HEK293 (cell line): ENCODE results near the gene SETD3.

Experiments
- GLIS1 ChIP-seq: fragments of 450-650 bp; formaldehyde crosslinking; IDR thresholded peaks from 2 replicates; pipeline ENCODE4 v1.5.1; 2016; ENCODE audit warnings: missing biosample characterization, missing genetic modification characterization
- GLIS2 ChIP-seq: fragments of 450-650 bp; formaldehyde crosslinking; IDR thresholded peaks from 2 replicates; pipeline ENCODE4 v1.5.1; 2016; ENCODE audit warnings: missing biosample characterization, missing genetic modification characterization
- HIC1 ChIP-seq: fragments of 450-650 bp; formaldehyde crosslinking; IDR thresholded peaks from 2 replicates; pipeline ENCODE4 v1.5.1; 2016; ENCODE audit warnings: missing biosample characterization, missing genetic modification characterization
- OVOL3 ChIP-seq: fragments of 450-650 bp; formaldehyde crosslinking; IDR thresholded peaks from 2 replicates; pipeline ENCODE4 v1.5.1; 2016; ENCODE audit warnings: missing biosample characterization, missing genetic modification characterization
- PATZ1 ChIP-seq: fragments of 450-650 bp; formaldehyde crosslinking; IDR thresholded peaks from 2 replicates; pipeline ENCODE4 v1.5.1; 2016; ENCODE audit warnings: missing biosample characterization, missing genetic modification characterization
- PRDM1 ChIP-seq: fragments of 450-650 bp; formaldehyde crosslinking; IDR thresholded peaks from 2 replicates; pipeline ENCODE4; 2016; ENCODE audit warnings: missing biosample characterization, missing genetic modification characterization
- SP3 ChIP-seq: fragments of 450-650 bp; formaldehyde crosslinking; IDR thresholded peaks from 2 replicates; pipeline ENCODE4 v1.5.1; 2016; ENCODE audit warnings: missing biosample characterization, missing genetic modification characterization
- TRIM28 ChIP-seq: IDR thresholded peaks from 2 replicates; pipeline ENCODE4 v1.6.1; 2011; ENCODE audit warnings: low read length, control low read depth, borderline replicate concordance
- WT1 ChIP-seq: fragments of 450-650 bp; formaldehyde crosslinking; IDR thresholded peaks from 2 replicates; pipeline ENCODE4 v1.5.1; 2016; ENCODE audit warnings: missing biosample characterization, missing genetic modification characterization
- YY1 ChIP-seq: fragments of 450-650 bp; formaldehyde crosslinking; IDR thresholded peaks from 2 replicates; pipeline ENCODE4 v1.5.1; 2018; ENCODE audit warnings: missing biosample characterization, missing genetic modification characterization
- YY2 ChIP-seq: fragments of 450-650 bp; formaldehyde crosslinking; IDR thresholded peaks from 2 replicates; pipeline ENCODE4 v1.5.1; 2016; ENCODE audit warnings: missing biosample characterization, missing genetic modification characterization
- ZBTB10 ChIP-seq: fragments of 450-650 bp; formaldehyde crosslinking; IDR thresholded peaks from 2 replicates; pipeline ENCODE4 v1.5.1; 2016; ENCODE audit warnings: missing biosample characterization, missing genetic modification characterization
- ZFP41 ChIP-seq: fragments of 450-650 bp; formaldehyde crosslinking; IDR thresholded peaks from 2 replicates; pipeline ENCODE4 v1.5.1; 2016; ENCODE audit warnings: missing biosample characterization, missing genetic modification characterization, borderline replicate concordance
- ZNF148 ChIP-seq: fragments of 450-650 bp; formaldehyde crosslinking; IDR thresholded peaks from 2 replicates; pipeline ENCODE4 v1.5.0; 2017; ENCODE audit warnings: missing biosample characterization, missing genetic modification characterization, borderline replicate concordance
- ZNF2 ChIP-seq: fragments of 450-650 bp; formaldehyde crosslinking; IDR thresholded peaks from 2 replicates; pipeline ENCODE4 v1.5.1; 2016; ENCODE audit warnings: missing biosample characterization, missing genetic modification characterization
- ZNF202 ChIP-seq: fragments of 450-650 bp; formaldehyde crosslinking; IDR thresholded peaks from 2 replicates; pipeline ENCODE4 v1.5.1; 2016; ENCODE audit warnings: missing biosample characterization, missing genetic modification characterization, borderline replicate concordance
- ZNF24 ChIP-seq: fragments of 450-650 bp; formaldehyde crosslinking; IDR thresholded peaks from 2 replicates; pipeline ENCODE4 v1.5.1; 2016; ENCODE audit warnings: missing biosample characterization, missing genetic modification characterization
- ZNF280D ChIP-seq: fragments of 450-650 bp; formaldehyde crosslinking; IDR thresholded peaks from 2 replicates; pipeline ENCODE4 v1.5.1; 2016; ENCODE audit warnings: missing biosample characterization, missing genetic modification characterization
- ZNF610 ChIP-seq: fragments of 450-650 bp; formaldehyde crosslinking; IDR thresholded peaks from 2 replicates; pipeline ENCODE4 v1.5.1; 2016; ENCODE audit warnings: missing biosample characterization, missing genetic modification characterization, borderline replicate concordance
- ZNF626 ChIP-seq: fragments of 450-650 bp; sonication (Bioruptor Pico); formaldehyde crosslinking; IDR thresholded peaks from 2 replicates; pipeline ENCODE4 v1.5.1; 2018; ENCODE audit warnings: missing biosample characterization, missing genetic modification characterization, inconsistent platforms
- ZNF704 ChIP-seq: fragments of 450-650 bp; formaldehyde crosslinking; IDR thresholded peaks from 2 replicates; pipeline ENCODE4 v1.5.1; 2016; ENCODE audit warnings: missing biosample characterization, missing genetic modification characterization
- ZNF768 ChIP-seq: fragments of 450-650 bp; formaldehyde crosslinking; IDR thresholded peaks from 2 replicates; pipeline ENCODE4 v1.5.1; 2018; ENCODE audit warnings: missing biosample characterization, mild to moderate bottlenecking, missing genetic modification characterization
- ZNF776 ChIP-seq: fragments of 450-650 bp; formaldehyde crosslinking; IDR thresholded peaks from 2 replicates; pipeline ENCODE4 v1.5.0; 2017; ENCODE audit warnings: missing biosample characterization, missing genetic modification characterization, borderline replicate concordance
- ZNF843 ChIP-seq: fragments of 450-650 bp; formaldehyde crosslinking; IDR thresholded peaks from 2 replicates; pipeline ENCODE4 v1.5.1; 2016; ENCODE audit warnings: missing biosample characterization, missing genetic modification characterization
- ZSCAN16 ChIP-seq: fragments of 450-650 bp; formaldehyde crosslinking; IDR thresholded peaks from 2 replicates; pipeline ENCODE4 v1.5.1; 2016; ENCODE audit warnings: missing biosample characterization, missing genetic modification characterization
- ZSCAN4 ChIP-seq: fragments of 450-650 bp; formaldehyde crosslinking; IDR thresholded peaks from 2 replicates; pipeline ENCODE4 v1.5.1; 2017; ENCODE audit warnings: missing biosample characterization, missing genetic modification characterization

Gene SETD3

GRCh38 chr14:99522457-99522891 is 41.8 kb upstream of the SETD3 start (continued):
- TF ChIP-seq ZNF704 (tag by site-specific recombination): no peak
- no peak for TF ChIP-seq ZBTB10
- no peak for TF ChIP-seq ZNF626 (tag by site-specific recombination)
- TF ChIP-seq ZNF280D (tag by site-specific recombination): no peak
- no peak for TF ChIP-seq ZSCAN4 (tag by site-specific recombination)
- TF ChIP-seq ZNF2: no peak
- TF ChIP-seq SP3 (tag by site-specific recombination): 0 out of 2 replicates have a peak, but pooled peaks have one; percentile 31
- TF ChIP-seq ZNF610 (tag by site-specific recombination): no peak
- peak; percentile 61 for TF ChIP-seq GLIS2 (tag by site-specific recombination)
- TF ChIP-seq OVOL3 (tag by site-specific recombination): no peak
- TF ChIP-seq ZSCAN16: 0 out of 2 replicates have a peak, but pooled peaks have one; percentile 32
- TF ChIP-seq ZFP41 (tag by site-specific recombination): no peak
- TF ChIP-seq TRIM28: no peak
- TF ChIP-seq HIC1 (tag by site-specific recombination): no peak
- no peak for TF ChIP-seq WT1 (tag by site-specific recombination)
- no peak for TF ChIP-seq YY2 (tag by site-specific recombination)
- TF ChIP-seq ZNF148 (tag by site-specific recombination): no peak
- TF ChIP-seq ZNF24 (tag by site-specific recombination): peak; percentile 86
- TF ChIP-seq ZNF776 (tag by site-specific recombination): no peak
- TF ChIP-seq YY1: no peak
- TF ChIP-seq ZNF843: no peak
- no peak for TF ChIP-seq ZNF768
- no peak for TF ChIP-seq ZNF202 (tag by site-specific recombination)
- peak; percentile 75 for TF ChIP-seq GLIS1 (tag by site-specific recombination)
- peak; percentile 11; the same call in 1 of the 2 replicates for TF ChIP-seq PATZ1
- no peak for TF ChIP-seq PRDM1 (tag by site-specific recombination)
